HepG2 (cell line): ENCODE results near the gene NKAIN2. TPM values are rescaled to one million over a fixed set of nuclear protein-coding genes. Genes with fewer than 3 reads are reported as not detected.

Experiments
- AHR ChIP-seq: IDR thresholded peaks from 2 replicates; pipeline ENCODE4 v1.6.1; 2018; ENCODE audit warnings: missing genetic modification reagents, missing compliant biosample characterization
- EZH2 ChIP-seq: conservative IDR thresholded peaks from 2 replicates; pipeline ENCODE4 v1.6.1; 2012; ENCODE audit warnings: mild to moderate bottlenecking, low read depth, low read length, moderate library complexity
- HOXA7 ChIP-seq: sonication (generic); formaldehyde crosslinking; IDR thresholded peaks from 2 replicates; pipeline ENCODE4 v1.8.1; 2022; ENCODE audit warnings: mild to moderate bottlenecking, missing genetic modification reagents, moderate library complexity
- SRF ChIP-seq: IDR thresholded peaks from 2 replicates; pipeline ENCODE4 v1.6.1; 2011; ENCODE audit warnings: mild to moderate bottlenecking, low read depth, low read length, moderate library complexity
- STAG1 ChIP-seq: sonication (generic); formaldehyde crosslinking; IDR thresholded peaks from 2 replicates; pipeline ENCODE4 v1.4.0; 2020; ENCODE audit warnings: missing genetic modification reagents
- ZNF563 ChIP-seq: sonication (generic); formaldehyde crosslinking; IDR thresholded peaks from 2 replicates; pipeline ENCODE4 v1.8.0; 2022; ENCODE audit warnings: mild to moderate bottlenecking, moderate library complexity, missing genetic modification reagents
- polyA plus RNA-seq, 8 experiments: library from polyadenylated mRNA; depleted of rRNA in 3 of 8; stranded (reverse) in 7 of 8; unstranded in 1 of 8; fragments of >200 nt; fragmentation: Illumina TruSeq in 4 of 8; extraction: Trizol in 4 of 8; gene quantifications; 2 replicates each; pipeline versions ENCODE4 v1.2.1 to v1.2.3, GENCODE V29; 2011 to 2016; ENCODE audit warnings: low read depth in 4 of 8, missing spikeins in 1 of 8, mixed read lengths in 1 of 8; ENCODE audit not compliant: insufficient read depth in 1 of 8
- total RNA-seq, 5 experiments: library from RNA; depleted of rRNA; stranded (reverse); fragments of >200 nt; fragmentation: Illumina TruSeq; extraction: Trizol; gene quantifications; 2 replicates each; pipeline ENCODE4 v1.2.3, GENCODE V29; 2016; ENCODE audit warnings: low read depth in 1 of 5
- TF ChIP-seq, protein P1 (sequence below): sonication (generic); formaldehyde crosslinking; conservative IDR thresholded peaks from 2 replicates; pipeline ENCODE4 v1.8.0; 2022; ENCODE audit warnings: mild to moderate bottlenecking, moderate library complexity, missing genetic modification reagents
- TF ChIP-seq, protein P2 (sequence below): sonication (generic); formaldehyde crosslinking; IDR thresholded peaks from 2 replicates; pipeline ENCODE4 v1.4.0; 2020; ENCODE audit warnings: missing genetic modification reagents, borderline replicate concordance
- TF ChIP-seq, protein P3 (sequence below): sonication (generic); formaldehyde crosslinking; IDR thresholded peaks from 2 replicates; pipeline ENCODE4 v1.4.0; 2020; ENCODE audit warnings: missing genetic modification reagents, borderline replicate concordance
- TF ChIP-seq, protein P4 (sequence below): sonication (generic); formaldehyde crosslinking; IDR thresholded peaks from 2 replicates; pipeline ENCODE4 v1.5.1; 2020; ENCODE audit warnings: mild to moderate bottlenecking, missing genetic modification reagents, moderate library complexity
- TF ChIP-seq, protein P5 (sequence below): IDR thresholded peaks from 2 replicates; pipeline ENCODE4 v1.6.1; 2018; ENCODE audit warnings: missing genetic modification reagents
- TF ChIP-seq, protein P6 (sequence below), 2 experiments: sonication (generic) in 1 of 2; formaldehyde crosslinking in 1 of 2; IDR thresholded peaks; 2 replicates each; pipeline versions ENCODE4 v1.4.0 to v1.6.1; 2018 to 2020; ENCODE audit warnings: missing genetic modification reagents in 2 of 2, borderline replicate concordance in 1 of 2, low read depth in 1 of 2, mild to moderate bottlenecking in 1 of 2, missing biosample characterization in 1 of 2

NKAIN2 gene
- total and polyA plus RNA-seq, 2 of the 13 experiments (the other 11 are each of a cell fraction or from before 2014, with no cell fraction given), result not detected

DNA sequence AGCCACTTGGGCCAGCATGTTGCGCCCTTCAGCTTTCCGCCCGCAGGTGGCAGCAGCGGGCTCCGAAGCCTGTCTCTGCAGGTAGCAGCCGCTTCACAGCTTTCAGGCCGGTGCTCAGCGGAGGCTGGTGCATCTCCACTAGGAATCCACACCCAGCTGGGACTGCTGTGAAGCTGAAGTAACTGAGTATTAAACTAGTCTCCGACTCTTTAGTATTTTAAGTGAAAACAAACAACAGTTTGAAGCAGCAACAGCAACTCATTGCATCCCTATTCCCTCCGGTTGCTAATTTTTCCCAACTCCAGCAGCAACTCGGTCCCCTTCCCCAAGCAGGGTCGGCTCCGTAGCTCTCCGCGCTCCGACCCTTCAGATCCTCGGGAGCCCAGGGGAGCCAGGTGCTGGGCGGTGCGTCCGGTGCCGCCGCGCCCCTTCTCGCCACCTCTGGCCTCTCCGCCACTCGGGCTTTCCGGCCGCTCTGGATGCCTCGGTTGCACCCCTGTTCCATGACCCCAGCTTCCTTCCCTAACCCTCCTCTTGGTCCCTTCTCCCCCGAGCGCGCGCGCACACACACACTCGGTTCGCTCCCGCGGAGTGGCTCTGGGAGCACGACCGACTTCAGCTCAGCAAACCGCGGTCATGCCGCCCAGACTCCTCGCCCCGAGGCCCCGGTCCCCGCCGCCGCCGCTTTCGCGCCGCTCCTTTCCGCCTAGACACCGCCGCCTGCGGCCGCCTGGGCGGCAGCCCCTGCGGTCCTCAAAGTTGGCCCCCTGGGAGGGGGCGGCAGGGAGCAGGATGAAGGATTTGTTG, 765 bp upstream of the NKAIN2 start (continued):
- TF ChIP-seq, protein P1, sequence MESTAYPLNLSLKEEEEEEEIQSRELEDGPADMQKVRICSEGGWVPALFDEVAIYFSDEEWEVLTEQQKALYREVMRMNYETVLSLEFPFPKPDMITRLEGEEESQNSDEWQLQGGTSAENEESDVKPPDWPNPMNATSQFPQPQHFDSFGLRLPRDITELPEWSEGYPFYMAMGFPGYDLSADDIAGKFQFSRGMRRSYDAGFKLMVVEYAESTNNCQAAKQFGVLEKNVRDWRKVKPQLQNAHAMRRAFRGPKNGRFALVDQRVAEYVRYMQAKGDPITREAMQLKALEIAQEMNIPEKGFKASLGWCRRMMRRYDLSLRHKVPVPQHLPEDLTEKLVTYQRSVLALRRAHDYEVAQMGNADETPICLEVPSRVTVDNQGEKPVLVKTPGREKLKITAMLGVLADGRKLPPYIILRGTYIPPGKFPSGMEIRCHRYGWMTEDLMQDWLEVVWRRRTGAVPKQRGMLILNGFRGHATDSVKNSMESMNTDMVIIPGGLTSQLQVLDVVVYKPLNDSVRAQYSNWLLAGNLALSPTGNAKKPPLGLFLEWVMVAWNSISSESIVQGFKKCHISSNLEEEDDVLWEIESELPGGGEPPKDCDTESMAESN (CRISPR knock-in tag), result 0 out of 2 replicates have a peak, but pooled peaks have one; percentile 49
- TF ChIP-seq, protein P2, sequence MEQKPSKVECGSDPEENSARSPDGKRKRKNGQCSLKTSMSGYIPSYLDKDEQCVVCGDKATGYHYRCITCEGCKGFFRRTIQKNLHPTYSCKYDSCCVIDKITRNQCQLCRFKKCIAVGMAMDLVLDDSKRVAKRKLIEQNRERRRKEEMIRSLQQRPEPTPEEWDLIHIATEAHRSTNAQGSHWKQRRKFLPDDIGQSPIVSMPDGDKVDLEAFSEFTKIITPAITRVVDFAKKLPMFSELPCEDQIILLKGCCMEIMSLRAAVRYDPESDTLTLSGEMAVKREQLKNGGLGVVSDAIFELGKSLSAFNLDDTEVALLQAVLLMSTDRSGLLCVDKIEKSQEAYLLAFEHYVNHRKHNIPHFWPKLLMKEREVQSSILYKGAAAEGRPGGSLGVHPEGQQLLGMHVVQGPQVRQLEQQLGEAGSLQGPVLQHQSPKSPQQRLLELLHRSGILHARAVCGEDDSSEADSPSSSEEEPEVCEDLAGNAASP (CRISPR knock-in tag), result 0 out of 2 replicates have a peak, but pooled peaks have one; percentile 26
- TF ChIP-seq, protein P3, sequence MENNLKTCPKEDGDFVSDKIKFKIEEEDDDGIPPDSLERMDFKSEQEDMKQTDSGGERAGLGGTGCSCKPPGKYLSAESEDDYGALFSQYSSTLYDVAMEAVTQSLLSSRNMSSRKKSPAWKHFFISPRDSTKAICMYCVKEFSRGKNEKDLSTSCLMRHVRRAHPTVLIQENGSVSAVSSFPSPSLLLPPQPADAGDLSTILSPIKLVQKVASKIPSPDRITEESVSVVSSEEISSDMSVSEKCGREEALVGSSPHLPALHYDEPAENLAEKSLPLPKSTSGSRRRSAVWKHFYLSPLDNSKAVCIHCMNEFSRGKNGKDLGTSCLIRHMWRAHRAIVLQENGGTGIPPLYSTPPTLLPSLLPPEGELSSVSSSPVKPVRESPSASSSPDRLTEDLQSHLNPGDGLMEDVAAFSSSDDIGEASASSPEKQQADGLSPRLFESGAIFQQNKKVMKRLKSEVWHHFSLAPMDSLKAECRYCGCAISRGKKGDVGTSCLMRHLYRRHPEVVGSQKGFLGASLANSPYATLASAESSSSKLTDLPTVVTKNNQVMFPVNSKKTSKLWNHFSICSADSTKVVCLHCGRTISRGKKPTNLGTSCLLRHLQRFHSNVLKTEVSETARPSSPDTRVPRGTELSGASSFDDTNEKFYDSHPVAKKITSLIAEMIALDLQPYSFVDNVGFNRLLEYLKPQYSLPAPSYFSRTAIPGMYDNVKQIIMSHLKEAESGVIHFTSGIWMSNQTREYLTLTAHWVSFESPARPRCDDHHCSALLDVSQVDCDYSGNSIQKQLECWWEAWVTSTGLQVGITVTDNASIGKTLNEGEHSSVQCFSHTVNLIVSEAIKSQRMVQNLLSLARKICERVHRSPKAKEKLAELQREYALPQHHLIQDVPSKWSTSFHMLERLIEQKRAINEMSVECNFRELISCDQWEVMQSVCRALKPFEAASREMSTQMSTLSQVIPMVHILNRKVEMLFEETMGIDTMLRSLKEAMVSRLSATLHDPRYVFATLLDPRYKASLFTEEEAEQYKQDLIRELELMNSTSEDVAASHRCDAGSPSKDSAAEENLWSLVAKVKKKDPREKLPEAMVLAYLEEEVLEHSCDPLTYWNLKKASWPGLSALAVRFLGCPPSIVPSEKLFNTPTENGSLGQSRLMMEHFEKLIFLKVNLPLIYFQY, result no peak
- TF ChIP-seq, protein P4, sequence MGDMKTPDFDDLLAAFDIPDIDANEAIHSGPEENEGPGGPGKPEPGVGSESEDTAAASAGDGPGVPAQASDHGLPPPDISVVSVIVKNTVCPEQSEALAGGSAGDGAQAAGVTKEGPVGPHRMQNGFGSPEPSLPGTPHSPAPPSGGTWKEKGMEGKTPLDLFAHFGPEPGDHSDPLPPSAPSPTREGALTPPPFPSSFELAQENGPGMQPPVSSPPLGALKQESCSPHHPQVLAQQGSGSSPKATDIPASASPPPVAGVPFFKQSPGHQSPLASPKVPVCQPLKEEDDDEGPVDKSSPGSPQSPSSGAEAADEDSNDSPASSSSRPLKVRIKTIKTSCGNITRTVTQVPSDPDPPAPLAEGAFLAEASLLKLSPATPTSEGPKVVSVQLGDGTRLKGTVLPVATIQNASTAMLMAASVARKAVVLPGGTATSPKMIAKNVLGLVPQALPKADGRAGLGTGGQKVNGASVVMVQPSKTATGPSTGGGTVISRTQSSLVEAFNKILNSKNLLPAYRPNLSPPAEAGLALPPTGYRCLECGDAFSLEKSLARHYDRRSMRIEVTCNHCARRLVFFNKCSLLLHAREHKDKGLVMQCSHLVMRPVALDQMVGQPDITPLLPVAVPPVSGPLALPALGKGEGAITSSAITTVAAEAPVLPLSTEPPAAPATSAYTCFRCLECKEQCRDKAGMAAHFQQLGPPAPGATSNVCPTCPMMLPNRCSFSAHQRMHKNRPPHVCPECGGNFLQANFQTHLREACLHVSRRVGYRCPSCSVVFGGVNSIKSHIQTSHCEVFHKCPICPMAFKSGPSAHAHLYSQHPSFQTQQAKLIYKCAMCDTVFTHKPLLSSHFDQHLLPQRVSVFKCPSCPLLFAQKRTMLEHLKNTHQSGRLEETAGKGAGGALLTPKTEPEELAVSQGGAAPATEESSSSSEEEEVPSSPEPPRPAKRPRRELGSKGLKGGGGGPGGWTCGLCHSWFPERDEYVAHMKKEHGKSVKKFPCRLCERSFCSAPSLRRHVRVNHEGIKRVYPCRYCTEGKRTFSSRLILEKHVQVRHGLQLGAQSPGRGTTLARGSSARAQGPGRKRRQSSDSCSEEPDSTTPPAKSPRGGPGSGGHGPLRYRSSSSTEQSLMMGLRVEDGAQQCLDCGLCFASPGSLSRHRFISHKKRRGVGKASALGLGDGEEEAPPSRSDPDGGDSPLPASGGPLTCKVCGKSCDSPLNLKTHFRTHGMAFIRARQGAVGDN, result peak; percentile 31; the same call in 1 of the 2 replicates
- TF ChIP-seq, protein P5, sequence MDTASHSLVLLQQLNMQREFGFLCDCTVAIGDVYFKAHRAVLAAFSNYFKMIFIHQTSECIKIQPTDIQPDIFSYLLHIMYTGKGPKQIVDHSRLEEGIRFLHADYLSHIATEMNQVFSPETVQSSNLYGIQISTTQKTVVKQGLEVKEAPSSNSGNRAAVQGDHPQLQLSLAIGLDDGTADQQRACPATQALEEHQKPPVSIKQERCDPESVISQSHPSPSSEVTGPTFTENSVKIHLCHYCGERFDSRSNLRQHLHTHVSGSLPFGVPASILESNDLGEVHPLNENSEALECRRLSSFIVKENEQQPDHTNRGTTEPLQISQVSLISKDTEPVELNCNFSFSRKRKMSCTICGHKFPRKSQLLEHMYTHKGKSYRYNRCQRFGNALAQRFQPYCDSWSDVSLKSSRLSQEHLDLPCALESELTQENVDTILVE (CRISPR knock-in tag), result peak; percentile 31; the same call in 1 of the 2 replicates
- TF ChIP-seq STAG1 (CRISPR knock-in tag) (peak; percentile 87), AHR (no peak), SRF (no peak), HOXA7 (CRISPR knock-in tag) (no peak), EZH2 (peak; percentile 93), ZNF563 (CRISPR knock-in tag) (0 out of 2 replicates have a peak, but pooled peaks have one; percentile 33)
- TF ChIP-seq, protein P6, sequence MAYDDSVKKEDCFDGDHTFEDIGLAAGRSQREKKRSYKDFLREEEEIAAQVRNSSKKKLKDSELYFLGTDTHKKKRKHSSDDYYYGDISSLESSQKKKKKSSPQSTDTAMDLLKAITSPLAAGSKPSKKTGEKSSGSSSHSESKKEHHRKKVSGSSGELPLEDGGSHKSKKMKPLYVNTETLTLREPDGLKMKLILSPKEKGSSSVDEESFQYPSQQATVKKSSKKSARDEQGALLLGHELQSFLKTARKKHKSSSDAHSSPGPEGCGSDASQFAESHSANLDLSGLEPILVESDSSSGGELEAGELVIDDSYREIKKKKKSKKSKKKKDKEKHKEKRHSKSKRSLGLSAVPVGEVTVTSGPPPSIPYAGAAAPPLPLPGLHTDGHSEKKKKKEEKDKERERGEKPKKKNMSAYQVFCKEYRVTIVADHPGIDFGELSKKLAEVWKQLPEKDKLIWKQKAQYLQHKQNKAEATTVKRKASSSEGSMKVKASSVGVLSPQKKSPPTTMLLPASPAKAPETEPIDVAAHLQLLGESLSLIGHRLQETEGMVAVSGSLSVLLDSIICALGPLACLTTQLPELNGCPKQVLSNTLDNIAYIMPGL (CRISPR knock-in tag; IDR thresholded peaks at IDR 0.05; ENCODE audit: borderline replicate concordance in 1 of 2, low read depth in 1 of 2), result peak; percentile 38 to 71; a peak in 1 of 4 replicates
